ENCODE results near the gene KLHL6. TPM values are rescaled to one million over a fixed set of nuclear protein-coding genes. Genes with fewer than 3 reads are reported as not detected.

Gene KLHL6
- total RNA-seq, 1 experiment from 2014 or later: not detected

DNA sequence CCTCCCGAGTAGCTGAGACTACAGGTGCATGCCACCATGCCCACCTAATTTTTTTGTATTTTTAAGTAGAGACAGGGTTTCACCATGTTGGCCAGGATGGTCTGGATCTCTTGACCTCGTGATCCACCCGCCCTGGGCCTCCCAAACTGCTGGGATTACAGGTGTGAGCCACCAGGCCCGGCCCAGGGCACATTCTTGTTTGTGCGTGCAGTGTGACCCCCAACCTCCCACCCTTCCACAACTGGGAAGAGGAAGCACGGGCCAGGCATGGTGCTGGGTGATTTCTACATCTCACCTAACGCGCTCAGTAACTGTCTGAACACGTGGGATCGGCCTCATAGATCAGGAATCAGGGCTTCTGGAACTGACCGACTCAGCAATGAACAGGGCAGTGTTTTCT, 48.0 kb downstream of the KLHL6 start:
- no peak overlapping the region for H4K91ac ChIP-seq (ENCODE audit: insufficient read length, low read depth, low read length)
- no peak overlapping the region for H3K18ac ChIP-seq (ENCODE audit: insufficient read length, low read depth, low read length)
- no peak overlapping the region for H3T11ph ChIP-seq (ENCODE audit: low read length)
- TF ChIP-seq, protein P1, sequence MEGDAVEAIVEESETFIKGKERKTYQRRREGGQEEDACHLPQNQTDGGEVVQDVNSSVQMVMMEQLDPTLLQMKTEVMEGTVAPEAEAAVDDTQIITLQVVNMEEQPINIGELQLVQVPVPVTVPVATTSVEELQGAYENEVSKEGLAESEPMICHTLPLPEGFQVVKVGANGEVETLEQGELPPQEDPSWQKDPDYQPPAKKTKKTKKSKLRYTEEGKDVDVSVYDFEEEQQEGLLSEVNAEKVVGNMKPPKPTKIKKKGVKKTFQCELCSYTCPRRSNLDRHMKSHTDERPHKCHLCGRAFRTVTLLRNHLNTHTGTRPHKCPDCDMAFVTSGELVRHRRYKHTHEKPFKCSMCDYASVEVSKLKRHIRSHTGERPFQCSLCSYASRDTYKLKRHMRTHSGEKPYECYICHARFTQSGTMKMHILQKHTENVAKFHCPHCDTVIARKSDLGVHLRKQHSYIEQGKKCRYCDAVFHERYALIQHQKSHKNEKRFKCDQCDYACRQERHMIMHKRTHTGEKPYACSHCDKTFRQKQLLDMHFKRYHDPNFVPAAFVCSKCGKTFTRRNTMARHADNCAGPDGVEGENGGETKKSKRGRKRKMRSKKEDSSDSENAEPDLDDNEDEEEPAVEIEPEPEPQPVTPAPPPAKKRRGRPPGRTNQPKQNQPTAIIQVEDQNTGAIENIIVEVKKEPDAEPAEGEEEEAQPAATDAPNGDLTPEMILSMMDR (conservative IDR thresholded peaks at IDR 0.05): no peak
- no peak overlapping the region for H3K27ac ChIP-seq (ENCODE audit: insufficient read length, low read depth, low read length)
- no peaks in the 10 kb centered on the region for H3K27me3 ChIP-seq (ENCODE audit: insufficient read depth, low read length)
- no peaks in the 10 kb centered on the region for H3K9me3 Mint-ChIP-seq
- no peak overlapping the region for H2AK5ac ChIP-seq (ENCODE audit: insufficient read length, low read length)
- H3K4me2 ChIP-seq (ENCODE audit: insufficient read depth, insufficient read length, low read length): no peak overlapping the region
- no peaks in the 10 kb centered on the region for H3K36me3 Mint-ChIP-seq (ENCODE audit: insufficient read depth in 1 of 3, low read depth in 3 of 3)
- no peaks in the 10 kb centered on the region for H3K4me1 ChIP-seq (ENCODE audit: insufficient read depth, low read length)
- WGBS (ENCODE audit: extremely low coverage, insufficient read length, low lambda C conversion rate): no CpG with 5 or more reads among the region's 11 CpGs
- no peak overlapping the region for H2BK20ac ChIP-seq (ENCODE audit: low read depth, low read length, poor library complexity, severe bottlenecking)
- H4K5ac ChIP-seq (ENCODE audit: insufficient read length, low read depth, low read length): no peak overlapping the region
- H4K8ac ChIP-seq (replicated peaks; ENCODE audit: insufficient read length, low read depth, low read length): no peak overlapping the region
- no peak overlapping the region for H3K56ac ChIP-seq (ENCODE audit: insufficient read length, low read depth, low read length)
- no peak for DNase-seq
- H4K20me1 ChIP-seq (ENCODE audit: control insufficient read depth, insufficient read depth, insufficient read length): no peaks in the 10 kb centered on the region
- H3K23me2 ChIP-seq (ENCODE audit: insufficient read length, low read depth, low read length, poor library complexity, severe bottlenecking): no peaks in the 10 kb centered on the region
- no peaks in the 10 kb centered on the region for H3K27me3 Mint-ChIP-seq (ENCODE audit: low read depth)
- no peak overlapping the region for H3K9ac ChIP-seq (ENCODE audit: extremely low read depth, insufficient read length, low read length)
- H3K9me3 ChIP-seq (ENCODE audit: control insufficient read depth, low read depth, low read length): no peaks in the 10 kb centered on the region
- no peak overlapping the region for H2AFZ ChIP-seq (ENCODE audit: low read length)
- H3K27ac Mint-ChIP-seq: no peak overlapping the region; a peak in 1 of 7 replicates
- no peak overlapping the region for H2BK12ac ChIP-seq (ENCODE audit: insufficient read length, low read depth, low read length)
- H3K4me1 Mint-ChIP-seq: no peaks in the 10 kb centered on the region
- H3K4ac ChIP-seq (ENCODE audit: low read depth, low read length): no peak overlapping the region
- no peak overlapping the region for H3K14ac ChIP-seq (ENCODE audit: insufficient read depth, low read length)
- no peak overlapping the region for H2BK120ac ChIP-seq (ENCODE audit: low read depth, low read length, poor library complexity, severe bottlenecking)
- no peak overlapping the region for H3K4me3 Mint-ChIP-seq
- H3K79me2 ChIP-seq (ENCODE audit: insufficient read depth, low read length): no peaks in the 10 kb centered on the region
- H3K23ac ChIP-seq (ENCODE audit: insufficient read length, low read depth, low read length): no peak overlapping the region
- no peak overlapping the region for H2BK5ac ChIP-seq (ENCODE audit: insufficient read length, low read length)
- H3K79me1 ChIP-seq (ENCODE audit: insufficient read depth, low read depth, low read length, poor library complexity, severe bottlenecking): no peaks in the 10 kb centered on the region
- no peak overlapping the region for H2BK15ac ChIP-seq (ENCODE audit: low read depth, low read length)

Data from H9 (cell line).